Lower leg skin (tissue), 3 donors: ENCODE results near the gene GSG1L.

Source experiments
- CTCF ChIP-seq, 3 donors: fragments of 450-650 bp; IDR thresholded peaks; one replicate each; pipeline ENCODE4 v1.5.1; 2016; ENCODE audit warnings: antibody characterized with exemption in 3 of 3, mild to moderate bottlenecking in 3 of 3, moderate library complexity in 2 of 3
- POLR2A ChIP-seq, 2 donors: fragments of 450-650 bp; IDR thresholded peaks; one replicate each; pipeline ENCODE4 v1.6.1; 2016 to 2017; ENCODE audit warnings: antibody characterized with exemption in 2 of 2, mild to moderate bottlenecking in 1 of 2, moderate library complexity in 1 of 2

- no peak for TF ChIP-seq CTCF (IDR thresholded peaks at IDR 0.05)
- TF ChIP-seq POLR2A (IDR thresholded peaks at IDR 0.05) = no peak
Measured at GRCh38 chr16:27906883-27907282, 156.6 kb downstream of the GSG1L start.
